ENCODE results near the gene PFDN2. TPM values are rescaled to one million over a fixed set of nuclear protein-coding genes. Genes with fewer than 3 reads are reported as not detected.
A peak's percentile ranks its signal among the peaks of the same experiment; 100 is the strongest.

The PFDN2 gene
- total and polyA plus RNA-seq, 2 of the 8 experiments (the other 6 are each of a cell fraction or from before 2014, with no cell fraction given): 66.2 to 71.2 TPM

DNA sequence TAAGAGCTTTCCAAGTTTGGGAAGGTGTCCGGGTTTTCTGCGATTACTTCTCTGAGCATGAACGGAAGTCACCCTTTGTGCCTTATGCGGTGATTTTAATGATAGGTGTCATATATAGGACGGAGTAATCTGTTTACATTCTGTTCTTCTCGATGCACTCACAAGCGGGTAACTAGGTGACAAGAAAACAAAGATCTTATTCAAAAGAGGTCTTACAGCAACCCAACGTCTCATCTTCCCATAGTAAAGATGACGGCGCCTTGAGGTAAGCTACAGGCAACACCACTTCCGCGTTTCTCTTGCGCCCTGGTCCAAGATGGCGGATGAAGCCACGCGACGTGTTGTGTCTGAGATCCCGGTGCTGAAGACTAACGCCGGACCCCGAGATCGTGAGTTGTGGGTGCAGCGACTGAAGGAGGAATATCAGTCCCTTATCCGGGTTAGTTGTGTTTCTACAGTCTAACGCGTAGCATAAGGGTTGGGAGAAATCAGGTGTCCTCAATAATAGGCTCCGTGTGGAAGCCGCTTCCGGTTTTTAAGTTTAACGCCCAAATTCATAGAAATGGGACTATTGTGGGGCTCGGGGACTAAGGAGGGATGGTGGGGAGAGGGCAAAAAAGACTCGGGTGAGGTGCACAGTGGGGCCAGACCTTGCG is 36.0 kb upstream of the PFDN2 start, which contains the start of gene UFC1:
UFC1 (plus strand) TSS at position 297 of the 656 bp plus-strand sequence; CDS start at position 317, 20 bp downstream.
- peaks cover 6% of the 10 kb centered on the region; the same call in 1 of the 2 replicates for H3K23me2 ChIP-seq (ENCODE audit: low read depth, low read length)
- FAIRE-seq: no peak
- no peaks in the 10 kb centered on the region for H3K9me3 ChIP-seq (ENCODE audit: insufficient read depth in 2 of 2, low read depth in 1 of 2, low read length in 1 of 2)
- H3K27me3 ChIP-seq (replicated peaks in 1 of 4; ENCODE audit: control insufficient read depth in 3 of 4, extremely low read depth in 1 of 4, insufficient read depth in 3 of 4, low read length in 3 of 4): no peaks in the 10 kb centered on the region
- peak within 1 kb of the TSS; percentile 97 for H4K91ac ChIP-seq (replicated peaks; ENCODE audit: insufficient read length, low read length)
- no peaks in the 10 kb centered on the region for H4K20me1 ChIP-seq (replicated peaks in 1 of 2; ENCODE audit: control insufficient read depth in 1 of 2, insufficient read depth in 2 of 2, low read length in 2 of 2)
- H3K27ac ChIP-seq (ENCODE audit: low read depth, low read length): peak within 1 kb of the TSS; percentile 98
- peaks cover 2 to 10% (median 6%) of the 10 kb centered on the region in 4 experiments; a peak in 5 of 8 replicates for H3K36me3 ChIP-seq (ENCODE audit: control insufficient read depth in 2 of 4, insufficient read depth in 4 of 4, low read length in 3 of 4)
- peak within 1 kb of the TSS; percentile 99 for H2BK5ac ChIP-seq (ENCODE audit: low read depth, low read length)
- H4K8ac ChIP-seq (ENCODE audit: extremely low read depth, insufficient read depth, low read length): peak within 1 kb of the TSS; percentile 99; the same call in 1 of the 2 replicates
- peak within 1 kb of the TSS; percentile 94 for H2BK120ac ChIP-seq (replicated peaks; ENCODE audit: low read depth, low read length)
- no peak within 1 kb of the TSS for H3K23ac ChIP-seq (ENCODE audit: insufficient read length)
- peak within 1 kb of the TSS; percentile 96 for H3K56ac ChIP-seq (replicated peaks; ENCODE audit: insufficient read length, low read depth, low read length)
- peak within 1 kb of the TSS; percentile 100 for H4K5ac ChIP-seq (ENCODE audit: insufficient read length, low read depth, low read length)
- H3K79me1 ChIP-seq (ENCODE audit: low read depth, low read length): no peaks in the 10 kb centered on the region
- H3K18ac ChIP-seq (ENCODE audit: extremely low read depth, low read length): peak within 1 kb of the TSS; percentile 100
- H2BK20ac ChIP-seq (ENCODE audit: low read length): peak within 1 kb of the TSS; percentile 98; the same call in 1 of the 2 replicates
- H3K14ac ChIP-seq (ENCODE audit: insufficient read length): peak within 1 kb of the TSS; percentile 50
- peak within 1 kb of the TSS; percentile 98 for H2AFZ ChIP-seq (ENCODE audit: low read length)
- H3K9ac ChIP-seq (replicated peaks in 1 of 4; ENCODE audit: extremely low read depth in 1 of 4, low read depth in 3 of 4, low read length in 3 of 4): peak within 1 kb of the TSS; percentile 93 to 100 (median 99)
- peak in 1 of 2 experiments; percentile 80 for DNase-seq (ENCODE audit: low read depth in 1 of 2, low spot score in 2 of 2)
- H2BK12ac ChIP-seq (ENCODE audit: low read depth, low read length): peak within 1 kb of the TSS; percentile 98
- CTCF ChIA-PET (ENCODE audit: partially characterized antibody): interaction anchor here (1.0 to 6.8 kb wide), 5 partner anchors 10 to 57 kb away, joined by 3 to 32 read pairs (median 10); partner anchors contain the start of genes DEDD and PPOX
- peaks cover 0 to 7% (median under 1%) of the 10 kb centered on the region in 4 experiments; a peak in 3 of 7 replicates for H3K4me1 ChIP-seq (replicated peaks in 1 of 4; ENCODE audit: control insufficient read depth in 3 of 4, insufficient read depth in 4 of 4, low read length in 3 of 4)
- H3K79me2 ChIP-seq (ENCODE audit: control insufficient read depth in 1 of 2, insufficient read depth in 2 of 2, low read length in 2 of 2): no peaks in the 10 kb centered on the region
- H3K4ac ChIP-seq (replicated peaks; ENCODE audit: insufficient read length, low read depth, low read length): peak within 1 kb of the TSS; percentile 81
- POLR2A ChIA-PET (ENCODE audit: partially characterized antibody): interaction anchor here (0.7 to 13.6 kb wide), 12 partner anchors 9 to 200 kb away, joined by 3 to 130 read pairs (median 4); partner anchors contain the start of genes ADAMTS4, B4GALT3, DEDD and ITLN2
- H2AK5ac ChIP-seq (ENCODE audit: low read depth, low read length): peak within 1 kb of the TSS; percentile 75; the same call in 1 of the 2 replicates
- peak within 1 kb of the TSS; percentile 88; the same call in 1 of the 2 replicates for H2BK15ac ChIP-seq (ENCODE audit: low read length)
- H3K4me3 ChIP-seq (ENCODE audit: extremely low read depth in 1 of 4, insufficient read depth in 2 of 4, low read depth in 3 of 4, low read length in 4 of 4): peak within 1 kb of the TSS; percentile 91 to 99 (median 96)
- WGBS, 2 experiments (ENCODE audit: extremely low coverage in 1 of 2, insufficient coverage in 1 of 2, insufficient read length in 1 of 2, insufficient replicate concordance in 2 of 2, low coverage in 1 of 2, low lambda C conversion rate in 2 of 2, missing lambda C conversion rate in 1 of 2): 2% methylated on average over 33 of the region's 33 CpGs; no CpG with 5 or more reads in 1 of the 2 experiments
- peak within 1 kb of the TSS; percentile 82 to 93 for H3K4me2 ChIP-seq (ENCODE audit: insufficient read depth in 1 of 2, low read depth in 2 of 2, low read length in 2 of 2)
- TF ChIP-seq NRF1 (IDR thresholded peaks at IDR 0.05; ENCODE audit: low read depth, low read length) (no peak), TEAD4 (IDR thresholded peaks at IDR 0.05; ENCODE audit: low read depth, low read length) (no peak), CHD1 (IDR thresholded peaks at IDR 0.05; ENCODE audit: low read depth, low read length) (no peak), POLR2A (IDR thresholded peaks at IDR 0.05; ENCODE audit: control extremely low read depth in 1 of 2, low read depth in 2 of 2, low read length in 2 of 2) (peak; percentile 84 to 94), HDAC2 (IDR thresholded peaks at IDR 0.05; ENCODE audit: borderline replicate concordance in 1 of 2, low read depth in 2 of 2, low read length in 2 of 2) (0 out of 4 replicates have a peak, but pooled peaks of 1 of the 2 experiments have one; percentile 71), SIN3A (conservative IDR thresholded peaks at IDR 0.05 in 1 of 2, IDR thresholded peaks at IDR 0.05 in 1 of 2; ENCODE audit: low read depth in 1 of 2, low read length in 2 of 2) (peak; percentile 83 to 90; a peak in 2 of 4 replicates), HDAC6 (IDR thresholded peaks at IDR 0.05; ENCODE audit: low read depth, low read length) (no peak), EP300 (IDR thresholded peaks at IDR 0.05; ENCODE audit: borderline replicate concordance in 1 of 2, low read depth in 2 of 2, low read length in 2 of 2) (0 out of 3 replicates have a peak, but pooled peaks of 1 of the 2 experiments have one; percentile 2), TAF1 (IDR thresholded peaks at IDR 0.05; ENCODE audit: low read depth, low read length) (peak; percentile 97), FOSL1 (IDR thresholded peaks at IDR 0.05; ENCODE audit: insufficient read depth, low read depth, low read length) (no peak)

Data from H1 (cell line).